SK-N-SH treated with all-trans-retinoic acid at 6 μM for 48 hours (cell line): ENCODE results near the gene POU5F1.
"Not testable (repeated sequence)": the region's sequence is repeated elsewhere in the genome, so short reads cannot be mapped to it uniquely, and the experiment has no call there.

Source experiments
- ATAC-seq: fragments of 200-7000 bp; cut with Tn5 transposase; 3 replicates; pipeline ENCODE4 v1.9.1; 2020; ENCODE audit warnings: mild to moderate bottlenecking, moderate library complexity
- ARNTL ChIP-seq: fragments of 450-650 bp; formaldehyde crosslinking; IDR thresholded peaks from 2 replicates; pipeline ENCODE4 v1.5.0; 2020; ENCODE audit warnings: low read depth, mild to moderate bottlenecking, moderate library complexity, borderline replicate concordance
- CSDC2 ChIP-seq: fragments of 250-450 bp; sonication (Bioruptor Pico); IDR thresholded peaks from 2 replicates; pipeline ENCODE4 v1.5.0; 2020; ENCODE audit warnings: mild to moderate bottlenecking, moderate library complexity
- ESRRG ChIP-seq: fragments of 250-450 bp; sonication (Bioruptor Pico); IDR thresholded peaks from 2 replicates; pipeline ENCODE4 v1.6.1; 2021; ENCODE audit warnings: mild to moderate bottlenecking
- GLIS3 ChIP-seq: fragments of 250-450 bp; sonication (Bioruptor Pico); IDR thresholded peaks from 2 replicates; pipeline ENCODE4 v1.5.0; 2020; ENCODE audit warnings: mild to moderate bottlenecking, moderate library complexity
- ISL1 ChIP-seq: fragments of 250-450 bp; sonication (Bioruptor Pico); IDR thresholded peaks from 2 replicates; pipeline ENCODE4 v2.1.2; 2022; ENCODE audit warnings: mild to moderate bottlenecking, moderate library complexity
- PPARA ChIP-seq: fragments of 250-450 bp; sonication (Bioruptor Pico); IDR thresholded peaks from 2 replicates; pipeline ENCODE4 v1.5.0; 2020; ENCODE audit warnings: mild to moderate bottlenecking, borderline replicate concordance
- SNAI2 ChIP-seq: fragments of 250-450 bp; sonication (Bioruptor Pico); IDR thresholded peaks from 2 replicates; pipeline ENCODE4 v1.5.0; 2020; ENCODE audit warnings: mild to moderate bottlenecking, moderate library complexity
- TCF4 ChIP-seq: fragments of 250-450 bp; sonication (Bioruptor Pico); IDR thresholded peaks from 2 replicates; pipeline ENCODE4 v1.8.0; 2021; ENCODE audit warnings: mild to moderate bottlenecking, moderate library complexity, borderline replicate concordance
- TOX ChIP-seq: fragments of 250-450 bp; sonication (Bioruptor Pico); IDR thresholded peaks from 2 replicates; pipeline ENCODE4 v1.8.0; 2021; ENCODE audit warnings: mild to moderate bottlenecking, moderate library complexity, borderline replicate concordance
- TSHZ2 ChIP-seq: fragments of 250-450 bp; sonication (Bioruptor Pico); IDR thresholded peaks from 2 replicates; pipeline ENCODE4 v1.5.0; 2020; ENCODE audit warnings: mild to moderate bottlenecking, moderate library complexity
- ZC3H10 ChIP-seq: fragments of 250-450 bp; sonication (Bioruptor Pico); IDR thresholded peaks from 2 replicates; pipeline ENCODE4 v1.5.1; 2021; ENCODE audit warnings: mild to moderate bottlenecking, moderate library complexity
- ZFP3 ChIP-seq: fragments of 250-450 bp; sonication (Bioruptor Pico); IDR thresholded peaks from 2 replicates; pipeline ENCODE4 v1.5.0; 2020; ENCODE audit warnings: mild to moderate bottlenecking, moderate library complexity
- ZFP30 ChIP-seq: fragments of 450-650 bp; formaldehyde crosslinking; IDR thresholded peaks from 2 replicates; pipeline ENCODE4 v1.5.0; 2022; ENCODE audit warnings: mild to moderate bottlenecking, moderate library complexity
- ZNF565 ChIP-seq: fragments of 450-650 bp; formaldehyde crosslinking; conservative IDR thresholded peaks from 2 replicates; pipeline ENCODE4 v1.5.0; 2020; ENCODE audit warnings: low read depth, mild to moderate bottlenecking, moderate library complexity
- ZNF8 ChIP-seq: fragments of 450-650 bp; formaldehyde crosslinking; IDR thresholded peaks from 2 replicates; pipeline ENCODE4 v1.5.0; 2020; ENCODE audit warnings: mild to moderate bottlenecking, moderate library complexity
- TF ChIP-seq, protein P1 (sequence below): fragments of 250-450 bp; sonication (Bioruptor Pico); IDR thresholded peaks from 2 replicates; pipeline ENCODE4 v1.8.0; 2020; ENCODE audit warnings: mild to moderate bottlenecking, moderate library complexity, borderline replicate concordance
- TF ChIP-seq, protein P2 (sequence below): fragments of 250-450 bp; sonication (Bioruptor Pico); IDR thresholded peaks from 2 replicates; pipeline ENCODE4 v1.5.1; 2020; ENCODE audit warnings: low read depth, mild to moderate bottlenecking, moderate library complexity
- TF ChIP-seq, protein P3 (sequence below): fragments of 250-450 bp; sonication (Bioruptor Pico); IDR thresholded peaks from 2 replicates; pipeline ENCODE4 v1.5.1; 2021; ENCODE audit warnings: mild to moderate bottlenecking, moderate library complexity

Gene POU5F1

GRCh38 chr6:31194061-31194834, 23.8 kb upstream of the POU5F1 start:
- ATAC-seq = no peak
- peak; percentile 92 for TF ChIP-seq ZFP3 (CRISPR knock-in tag)
- TF ChIP-seq TOX = no peak

GRCh38 chr6:31193206-31193605, 22.7 kb upstream of the POU5F1 start:
- no peak for ATAC-seq
- TF ChIP-seq TCF4 (no peak), PPARA (no peak), ISL1 (CRISPR knock-in tag) (no peak), ZC3H10 (CRISPR knock-in tag) (no peak), ARNTL (no peak), ZFP3 (CRISPR knock-in tag) (no peak), CSDC2 (no peak), GLIS3 (CRISPR knock-in tag) (no peak), ESRRG (CRISPR knock-in tag) (no peak), TSHZ2 (CRISPR knock-in tag) (no peak), ZNF565 (CRISPR knock-in tag) (no peak)
- TF ChIP-seq, protein P1, sequence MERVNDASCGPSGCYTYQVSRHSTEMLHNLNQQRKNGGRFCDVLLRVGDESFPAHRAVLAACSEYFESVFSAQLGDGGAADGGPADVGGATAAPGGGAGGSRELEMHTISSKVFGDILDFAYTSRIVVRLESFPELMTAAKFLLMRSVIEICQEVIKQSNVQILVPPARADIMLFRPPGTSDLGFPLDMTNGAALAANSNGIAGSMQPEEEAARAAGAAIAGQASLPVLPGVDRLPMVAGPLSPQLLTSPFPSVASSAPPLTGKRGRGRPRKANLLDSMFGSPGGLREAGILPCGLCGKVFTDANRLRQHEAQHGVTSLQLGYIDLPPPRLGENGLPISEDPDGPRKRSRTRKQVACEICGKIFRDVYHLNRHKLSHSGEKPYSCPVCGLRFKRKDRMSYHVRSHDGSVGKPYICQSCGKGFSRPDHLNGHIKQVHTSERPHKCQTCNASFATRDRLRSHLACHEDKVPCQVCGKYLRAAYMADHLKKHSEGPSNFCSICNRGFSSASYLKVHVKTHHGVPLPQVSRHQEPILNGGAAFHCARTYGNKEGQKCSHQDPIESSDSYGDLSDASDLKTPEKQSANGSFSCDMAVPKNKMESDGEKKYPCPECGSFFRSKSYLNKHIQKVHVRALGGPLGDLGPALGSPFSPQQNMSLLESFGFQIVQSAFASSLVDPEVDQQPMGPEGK (CRISPR knock-in tag) = no peak
- TF ChIP-seq, protein P2, sequence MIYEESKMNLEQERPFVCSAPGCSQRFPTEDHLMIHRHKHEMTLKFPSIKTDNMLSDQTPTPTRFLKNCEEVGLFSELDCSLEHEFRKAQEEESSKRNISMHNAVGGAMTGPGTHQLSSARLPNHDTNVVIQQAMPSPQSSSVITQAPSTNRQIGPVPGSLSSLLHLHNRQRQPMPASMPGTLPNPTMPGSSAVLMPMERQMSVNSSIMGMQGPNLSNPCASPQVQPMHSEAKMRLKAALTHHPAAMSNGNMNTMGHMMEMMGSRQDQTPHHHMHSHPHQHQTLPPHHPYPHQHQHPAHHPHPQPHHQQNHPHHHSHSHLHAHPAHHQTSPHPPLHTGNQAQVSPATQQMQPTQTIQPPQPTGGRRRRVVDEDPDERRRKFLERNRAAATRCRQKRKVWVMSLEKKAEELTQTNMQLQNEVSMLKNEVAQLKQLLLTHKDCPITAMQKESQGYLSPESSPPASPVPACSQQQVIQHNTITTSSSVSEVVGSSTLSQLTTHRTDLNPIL (CRISPR knock-in tag) = no peak
- TF ChIP-seq, protein P3, sequence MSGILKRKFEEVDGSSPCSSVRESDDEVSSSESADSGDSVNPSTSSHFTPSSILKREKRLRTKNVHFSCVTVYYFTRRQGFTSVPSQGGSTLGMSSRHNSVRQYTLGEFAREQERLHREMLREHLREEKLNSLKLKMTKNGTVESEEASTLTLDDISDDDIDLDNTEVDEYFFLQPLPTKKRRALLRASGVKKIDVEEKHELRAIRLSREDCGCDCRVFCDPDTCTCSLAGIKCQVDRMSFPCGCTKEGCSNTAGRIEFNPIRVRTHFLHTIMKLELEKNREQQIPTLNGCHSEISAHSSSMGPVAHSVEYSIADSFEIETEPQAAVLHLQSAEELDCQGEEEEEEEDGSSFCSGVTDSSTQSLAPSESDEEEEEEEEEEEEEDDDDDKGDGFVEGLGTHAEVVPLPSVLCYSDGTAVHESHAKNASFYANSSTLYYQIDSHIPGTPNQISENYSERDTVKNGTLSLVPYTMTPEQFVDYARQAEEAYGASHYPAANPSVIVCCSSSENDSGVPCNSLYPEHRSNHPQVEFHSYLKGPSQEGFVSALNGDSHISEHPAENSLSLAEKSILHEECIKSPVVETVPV (CRISPR knock-in tag) = no peak
- TF ChIP-seq, all 23 proteins: peak for 0

DNA sequence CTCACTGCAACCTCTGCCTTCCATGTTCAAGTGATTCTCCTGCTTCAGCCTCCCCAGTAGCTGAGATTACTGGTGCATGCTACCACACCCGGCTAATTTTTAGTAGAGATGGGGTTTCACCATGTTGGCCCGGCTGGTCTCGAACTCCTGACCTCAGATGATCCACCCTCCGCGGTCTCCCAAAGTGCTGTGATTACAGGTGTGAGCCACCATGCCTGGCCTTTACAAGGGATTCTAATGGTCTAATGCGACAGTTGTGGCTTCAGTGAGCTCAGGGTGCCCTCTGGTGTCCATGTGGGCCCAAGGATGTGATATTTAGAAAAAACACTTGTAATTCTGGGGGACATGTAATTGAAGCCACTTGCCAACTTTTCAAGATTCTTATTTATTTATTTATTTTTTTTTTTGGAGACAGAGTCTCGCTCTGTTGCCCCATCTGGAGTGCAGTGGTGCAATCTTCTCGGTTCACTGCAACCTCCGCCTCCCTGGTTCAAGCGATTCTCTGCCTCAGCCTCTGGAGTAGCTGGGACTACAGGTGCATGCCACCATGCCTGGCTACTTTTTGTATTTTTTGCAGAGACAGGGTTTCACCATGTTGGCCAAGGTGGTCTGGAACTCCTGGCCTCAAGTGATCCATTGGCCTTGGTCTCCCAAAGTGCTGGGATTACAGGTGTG, 22.1 kb upstream of the POU5F1 start:
- peak; percentile 51 for ATAC-seq

DNA sequence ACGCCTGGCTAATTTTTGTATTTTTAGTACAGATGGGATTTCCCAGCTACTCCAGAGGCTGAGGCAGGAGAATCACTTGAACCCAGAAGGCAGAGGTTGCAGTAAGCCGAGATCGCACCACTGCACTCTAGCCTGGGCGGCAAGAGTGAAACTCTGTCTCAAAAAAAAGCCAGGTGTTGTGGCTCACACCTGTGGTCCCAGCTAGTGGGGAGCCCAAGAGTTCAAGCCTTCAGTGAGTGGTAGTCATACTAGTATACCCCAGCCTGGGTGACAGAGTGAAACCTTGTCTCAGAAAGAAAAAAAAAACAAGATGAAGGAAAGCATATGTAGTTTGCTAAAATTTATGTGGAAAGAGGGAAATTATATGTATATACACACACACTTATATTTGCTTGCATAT, 20.0 kb upstream of the POU5F1 start:
- ATAC-seq = no peak
- TF ChIP-seq, protein P1 (CRISPR knock-in tag) = no peak
- TF ChIP-seq ISL1 (CRISPR knock-in tag) (no peak), SNAI2 (CRISPR knock-in tag) (no peak), ZC3H10 (CRISPR knock-in tag) (no peak), ZNF8 (CRISPR knock-in tag) (no peak), ZFP30 (no peak), TCF4 (no peak), PPARA (no peak), GLIS3 (CRISPR knock-in tag) (no peak), ARNTL (no peak)

GRCh38 chr6:31189223-31189622, 18.7 kb upstream of the POU5F1 start:
- ATAC-seq = not testable (repeated sequence)
